OCI-LY7 (cell line): ENCODE measurements around the gene ALPL.

Source experiments
- CTCF ChIP-seq: fragments of 200-600 bp; sonication (generic); conservative IDR thresholded peaks from 2 replicates; pipeline ENCODE4 v1.5.1; 2014; ENCODE audit warnings: mild to moderate bottlenecking, antibody characterized with exemption, low read length, moderate library complexity, mixed read lengths
- EZH2phosphoT487 ChIP-seq: fragments of 200-600 bp; sonication (generic); IDR thresholded peaks from 2 replicates; pipeline ENCODE4 v1.6.1; 2018; ENCODE audit warnings: low read depth, borderline replicate concordance, mild to moderate bottlenecking, mixed run types, antibody characterized with exemption, low read length, moderate library complexity, mixed read lengths

DNA sequence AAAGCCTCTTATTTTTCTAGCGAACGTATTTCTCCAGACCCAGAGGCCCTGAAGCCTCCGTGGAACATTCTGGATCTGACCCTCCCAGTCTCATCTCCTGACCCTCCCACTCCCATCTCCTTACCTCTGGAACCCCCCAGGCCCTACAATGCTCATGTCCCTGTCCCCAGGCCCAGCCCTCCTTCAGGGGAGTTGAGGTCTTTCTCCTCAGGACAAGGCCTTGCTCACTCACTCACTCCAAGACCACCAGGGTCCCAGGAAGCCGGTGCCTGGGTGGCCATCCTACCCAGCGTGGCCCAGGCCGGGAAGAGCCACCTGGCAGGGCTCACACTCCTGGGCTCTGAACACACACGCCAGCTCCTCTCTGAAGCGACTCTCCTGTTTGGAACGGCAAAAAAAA is 68.7 kb downstream of the ALPL start:
- no peak for TF ChIP-seq CTCF
- TF ChIP-seq EZH2phosphoT487 = no peak
